ENCODE measurements around the gene CORO2B.

The CORO2B gene

DNA sequence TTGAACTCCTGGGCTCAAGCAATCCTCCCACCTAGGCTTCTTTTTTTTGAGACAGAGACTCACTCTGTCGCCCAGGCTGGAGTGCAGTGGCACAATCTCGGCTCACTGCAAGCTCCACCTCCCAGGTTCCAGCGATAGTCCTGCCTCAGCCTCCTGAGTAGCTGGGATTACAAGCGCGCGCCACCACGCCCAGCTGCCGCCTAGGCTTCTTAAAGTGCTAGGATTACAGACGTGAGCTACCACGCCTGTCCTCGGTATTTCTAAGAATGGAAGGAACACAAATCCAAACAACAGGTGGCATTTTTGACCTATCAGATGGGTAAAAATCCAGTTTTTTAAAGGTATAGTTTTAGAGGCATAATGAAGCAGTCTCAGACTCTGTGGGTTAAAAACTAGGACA is 128.1 kb downstream of the CORO2B start:
- no peak for DNase-seq

DNA sequence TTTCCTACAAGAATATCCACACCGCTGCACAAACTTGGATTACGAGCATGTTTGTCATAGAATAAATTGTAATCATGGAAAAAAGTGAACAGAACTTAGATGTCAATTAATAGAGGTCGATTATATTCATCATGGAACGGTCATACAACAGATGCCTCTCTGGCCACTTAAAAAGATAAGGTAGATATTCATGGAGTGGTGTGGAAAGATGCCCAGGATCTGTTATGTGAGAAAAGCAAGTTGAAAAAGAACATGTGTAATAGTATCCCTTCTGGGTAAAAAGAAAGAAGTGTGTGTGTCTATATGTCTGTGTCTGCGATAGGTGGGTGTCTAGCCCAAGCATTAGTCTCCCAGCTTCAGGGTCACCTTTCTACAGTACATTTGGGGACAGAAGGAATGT is 128.6 kb downstream of the CORO2B start:
- no peak for DNase-seq

DNA sequence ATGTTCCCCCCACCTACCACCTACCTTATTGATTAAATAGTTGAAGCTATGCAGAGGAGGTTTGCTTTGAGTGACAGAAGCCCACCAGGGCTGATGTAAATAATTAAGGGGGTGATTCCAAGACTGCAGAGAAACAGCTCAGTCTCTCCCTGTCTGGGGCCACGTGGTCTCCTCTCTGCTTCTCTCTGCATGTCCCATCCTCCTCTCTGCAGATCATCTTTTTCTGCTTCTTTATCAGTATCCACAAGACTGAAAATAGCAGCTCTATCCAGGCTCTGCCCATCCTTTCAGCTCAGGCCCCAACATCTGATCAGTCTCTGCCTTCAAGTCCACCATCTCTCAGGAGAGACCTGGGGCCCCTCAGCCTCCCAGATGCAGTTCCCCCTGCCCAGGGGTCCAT is 131.1 kb downstream of the CORO2B start:
- DNase-seq = no peak

DNA sequence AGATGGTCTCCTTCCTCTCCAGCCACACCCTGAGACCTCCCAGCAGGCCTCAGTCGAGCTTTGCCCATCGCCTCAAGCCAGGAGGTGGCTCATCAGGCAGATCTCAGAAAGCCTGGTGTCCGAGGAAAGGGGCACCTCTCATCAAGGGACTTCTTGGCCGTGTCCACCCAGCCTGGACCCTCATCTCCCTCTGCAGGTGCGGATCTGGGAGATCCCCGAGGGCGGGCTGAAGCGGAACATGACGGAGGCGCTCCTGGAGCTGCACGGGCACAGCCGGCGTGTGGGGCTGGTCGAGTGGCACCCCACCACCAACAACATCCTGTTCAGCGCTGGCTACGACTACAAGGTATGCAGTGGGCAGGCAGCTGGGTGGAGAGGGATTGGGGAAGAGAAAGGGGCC is 131.7 kb downstream of the CORO2B start:
- no peak for DNase-seq

DNA sequence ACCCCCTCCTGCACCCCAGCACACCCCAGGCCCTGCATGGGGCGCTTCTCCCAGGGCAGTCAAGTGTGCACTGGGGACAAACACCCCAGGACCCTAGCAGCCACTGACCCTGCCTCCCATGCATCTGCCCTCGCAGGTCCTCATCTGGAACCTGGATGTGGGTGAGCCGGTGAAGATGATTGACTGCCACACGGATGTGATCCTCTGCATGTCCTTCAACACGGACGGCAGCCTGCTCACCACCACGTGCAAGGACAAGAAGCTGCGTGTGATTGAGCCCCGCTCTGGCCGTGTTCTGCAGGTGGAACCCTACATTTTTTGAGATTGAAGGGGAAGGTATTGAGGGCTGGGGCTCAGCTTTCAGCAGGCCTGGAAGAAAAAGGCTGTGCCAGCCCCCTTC is 132.6 kb downstream of the CORO2B start:
- no peak for DNase-seq

DNA sequence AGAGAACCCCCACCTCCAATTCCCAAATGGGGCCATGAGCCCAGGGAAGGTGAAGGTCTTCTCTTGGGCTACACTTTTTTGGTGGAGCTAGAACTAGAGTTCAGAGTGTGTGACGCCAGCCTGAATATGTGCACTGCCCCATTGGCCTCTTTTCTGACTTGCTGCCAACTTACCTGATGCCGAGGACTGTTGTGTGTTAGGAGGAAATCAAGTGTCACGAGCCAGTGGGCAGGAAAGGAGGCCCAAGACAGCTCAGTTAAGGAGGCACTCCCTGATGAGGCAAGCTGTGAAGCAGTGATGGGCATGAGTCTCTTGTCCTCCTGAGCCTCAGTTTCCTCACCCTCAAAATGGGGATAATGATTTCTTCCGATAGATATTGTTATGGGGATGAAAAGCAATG is 134.1 kb downstream of the CORO2B start:
- DNase-seq = no peak

DNA sequence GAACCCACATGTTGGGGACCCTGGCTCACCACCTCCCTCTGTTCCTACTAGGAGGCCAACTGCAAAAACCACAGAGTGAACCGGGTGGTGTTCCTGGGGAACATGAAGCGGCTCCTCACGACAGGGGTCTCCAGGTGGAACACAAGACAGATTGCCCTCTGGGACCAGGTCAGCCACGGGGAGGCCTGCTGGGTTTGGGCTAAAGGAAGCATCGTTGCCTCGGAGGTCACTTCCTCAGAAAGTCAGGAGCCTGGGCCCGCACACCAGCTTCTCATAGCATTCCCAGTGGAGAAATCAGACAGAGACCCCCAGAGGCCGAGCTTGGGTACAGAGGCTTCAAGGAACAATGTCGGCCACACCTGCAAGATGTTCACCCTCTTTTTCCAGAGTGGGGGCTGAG is 135.1 kb downstream of the CORO2B start:
- DNase-seq = no peak

DNA sequence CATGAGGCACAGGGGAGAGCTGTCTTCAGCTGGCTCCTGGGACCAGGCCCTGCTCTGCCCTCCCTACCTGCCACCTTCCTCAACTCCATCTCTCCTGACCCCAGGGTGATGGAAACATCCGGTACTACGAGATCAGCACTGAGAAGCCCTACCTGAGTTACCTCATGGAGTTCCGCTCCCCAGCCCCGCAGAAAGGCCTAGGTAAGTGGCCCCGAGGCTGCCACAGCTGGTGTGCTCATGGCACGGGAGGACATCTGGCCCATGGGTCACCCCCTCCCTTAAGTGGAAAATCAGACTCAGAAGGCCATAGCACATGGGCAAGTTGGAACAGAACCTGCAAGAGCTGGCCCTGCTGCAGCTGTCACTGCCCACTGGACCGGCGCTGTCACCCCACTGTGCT is 136.3 kb downstream of the CORO2B start:
- DNase-seq = no peak

DNA sequence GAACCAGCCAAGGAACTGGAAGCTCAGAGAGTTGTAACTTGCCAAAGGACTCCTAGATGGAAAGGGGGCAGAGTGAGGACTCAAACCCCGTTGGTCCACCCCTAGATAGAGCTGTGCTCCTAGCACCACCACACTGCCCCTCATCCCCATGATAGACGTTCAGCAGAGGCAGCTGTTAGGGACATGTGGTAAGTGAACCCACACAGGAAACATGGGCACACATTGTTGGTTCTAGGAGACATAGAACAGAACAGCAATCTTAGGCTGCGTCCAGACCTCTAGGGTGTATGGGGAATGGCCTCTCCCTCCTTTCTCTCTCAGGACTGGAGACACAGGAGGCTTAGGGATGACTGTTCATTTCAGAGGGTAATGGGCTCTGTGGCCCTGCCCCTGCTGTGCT is 139.2 kb downstream of the CORO2B start:
- DNase-seq = no peak

DNA sequence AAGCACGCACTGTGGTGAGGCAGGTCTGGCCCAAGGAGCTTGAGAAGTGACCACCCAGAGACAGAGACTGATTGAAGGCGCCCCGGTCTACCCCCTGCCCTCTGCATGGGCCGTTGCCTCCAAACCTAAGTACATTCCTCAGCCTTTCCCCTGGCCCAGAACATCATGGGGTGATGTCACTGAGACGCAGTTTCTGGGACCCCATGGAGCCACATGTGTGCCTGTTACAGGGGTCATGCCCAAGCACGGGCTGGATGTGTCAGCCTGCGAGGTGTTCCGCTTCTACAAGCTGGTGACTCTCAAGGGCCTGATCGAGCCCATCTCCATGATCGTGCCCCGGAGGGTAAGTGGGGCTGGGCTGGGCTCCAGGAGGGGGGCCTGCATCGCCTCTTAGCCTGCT is 139.7 kb downstream of the CORO2B start:
- no peak for DNase-seq

DNA sequence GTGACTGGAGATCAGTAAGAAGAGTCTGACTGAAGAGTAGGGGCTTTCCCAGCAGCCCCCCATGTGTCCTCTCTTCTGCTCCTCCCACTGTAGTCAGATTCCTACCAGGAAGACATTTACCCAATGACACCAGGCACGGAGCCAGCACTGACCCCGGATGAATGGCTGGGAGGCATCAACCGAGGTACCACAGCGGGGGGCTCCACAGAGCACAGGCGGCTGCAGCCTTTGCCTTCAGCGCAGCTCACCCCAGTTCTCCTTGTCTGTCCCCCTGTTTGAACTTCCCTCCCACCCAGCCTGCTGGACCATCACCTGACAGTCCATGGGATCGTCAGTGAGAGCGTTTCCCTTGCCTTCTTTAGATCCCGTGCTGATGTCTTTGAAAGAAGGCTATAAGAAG is 140.3 kb downstream of the CORO2B start:
- DNase-seq = no peak

DNA sequence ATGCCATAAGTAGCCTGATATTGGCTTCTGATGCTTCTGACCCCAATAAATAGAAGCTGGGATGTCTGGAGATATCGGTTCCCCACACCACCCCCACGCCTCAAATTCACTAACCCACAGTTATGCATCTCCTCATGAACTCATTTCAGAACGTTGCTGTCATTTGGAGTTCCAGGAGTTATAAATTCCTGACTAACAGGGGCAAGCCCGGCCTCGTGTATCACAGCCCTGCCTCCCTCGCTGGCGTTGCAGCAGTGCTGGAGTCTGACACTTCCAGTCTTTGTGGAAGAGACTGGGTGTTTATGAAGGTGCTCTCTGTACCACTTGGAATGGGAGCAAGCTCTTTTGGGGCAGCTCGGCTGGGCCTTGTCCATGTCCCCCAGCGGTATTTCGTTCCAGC is 140.9 kb downstream of the CORO2B start:
- no peak for DNase-seq

DNA sequence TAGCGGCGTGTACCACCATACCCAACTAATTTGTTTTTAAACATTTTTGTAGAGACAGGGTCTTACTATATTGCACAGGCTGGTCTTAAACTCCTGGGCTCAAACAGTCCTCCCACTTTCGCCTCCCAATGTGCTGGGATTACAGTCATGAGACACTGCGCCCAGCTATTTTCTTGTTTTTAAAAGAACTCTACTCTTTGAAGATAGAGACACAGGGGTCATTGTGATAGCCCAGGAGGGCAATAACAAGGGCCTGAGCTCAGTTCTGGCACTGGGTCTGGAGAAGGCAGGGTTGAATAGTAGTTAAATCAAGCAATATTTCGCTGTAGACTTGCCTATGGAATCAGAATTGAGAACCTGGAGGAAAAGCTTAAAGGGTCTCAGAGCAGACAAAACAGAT is 143.1 kb downstream of the CORO2B start:
- no peak for DNase-seq

DNA sequence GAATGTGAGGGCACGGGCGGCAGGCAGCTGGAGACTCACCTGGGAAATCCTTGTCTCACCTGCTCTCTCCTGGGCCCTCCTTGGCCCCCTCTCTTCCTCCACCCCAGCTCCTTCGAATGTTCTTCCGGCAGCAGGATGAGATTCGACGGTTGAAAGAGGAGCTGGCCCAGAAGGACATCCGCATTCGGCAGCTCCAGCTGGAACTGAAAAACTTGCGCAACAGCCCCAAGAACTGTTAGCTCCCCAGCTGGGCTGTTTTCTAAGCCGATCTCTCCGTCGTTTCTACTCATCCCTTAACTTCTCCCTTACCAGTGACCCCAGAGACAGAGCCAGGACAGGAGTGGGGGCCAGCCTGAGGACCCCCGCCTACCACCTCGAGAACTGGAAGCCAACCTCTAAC is 146.9 kb downstream of the CORO2B start:
- no peak for DNase-seq

DNA sequence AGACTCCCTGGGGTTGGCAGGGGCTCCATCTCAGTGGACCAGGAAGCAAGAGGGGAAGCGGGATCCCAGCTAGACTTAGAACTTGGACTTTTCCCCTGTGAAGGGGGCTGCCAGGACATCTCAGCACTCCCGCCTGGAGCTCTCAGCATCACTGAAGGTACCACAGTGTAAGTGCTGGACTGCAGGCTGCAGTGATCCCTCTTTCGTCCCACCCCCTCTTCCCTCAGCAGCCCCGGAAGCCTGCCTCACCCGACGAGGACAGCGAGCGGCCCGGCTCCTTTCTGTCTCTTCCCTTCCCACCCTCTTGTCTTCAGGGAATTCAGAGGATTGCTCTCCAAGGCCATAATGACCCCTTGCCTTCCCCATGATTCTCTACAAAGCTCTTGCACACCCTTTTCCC is 147.5 kb downstream of the CORO2B start:
- DNase-seq = no peak

DNA sequence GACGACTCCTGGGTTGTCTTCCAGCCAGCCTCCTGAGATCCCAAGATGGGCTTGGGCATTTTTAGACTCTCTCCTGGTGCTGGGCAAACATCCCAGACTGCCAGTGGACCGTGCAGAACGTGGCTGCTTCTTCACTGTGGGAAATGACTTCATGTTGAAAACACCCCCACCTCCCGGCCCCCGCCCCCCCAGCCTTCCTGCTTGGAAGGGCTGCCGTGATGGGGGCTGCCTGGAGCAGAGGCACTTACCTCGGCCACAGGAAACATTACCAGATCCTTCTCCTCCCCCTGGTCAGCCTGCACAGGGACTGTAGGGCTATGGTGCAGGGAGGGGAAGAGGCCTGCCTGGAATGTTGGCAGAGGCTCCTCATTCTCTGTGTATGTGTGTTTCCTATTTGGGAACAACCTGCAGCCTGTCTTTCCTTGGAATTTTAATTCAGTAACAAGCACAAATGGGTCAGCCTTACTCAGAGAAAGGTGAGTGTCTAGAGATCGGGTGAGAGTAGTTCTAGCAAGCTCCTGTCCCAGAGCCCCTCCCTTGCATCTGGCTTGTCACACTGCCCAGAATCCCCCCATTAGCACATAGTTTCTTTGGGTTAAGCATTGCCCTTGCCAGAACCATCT is 151.1 kb downstream of the CORO2B start:
- DNase-seq = no peak

DNA sequence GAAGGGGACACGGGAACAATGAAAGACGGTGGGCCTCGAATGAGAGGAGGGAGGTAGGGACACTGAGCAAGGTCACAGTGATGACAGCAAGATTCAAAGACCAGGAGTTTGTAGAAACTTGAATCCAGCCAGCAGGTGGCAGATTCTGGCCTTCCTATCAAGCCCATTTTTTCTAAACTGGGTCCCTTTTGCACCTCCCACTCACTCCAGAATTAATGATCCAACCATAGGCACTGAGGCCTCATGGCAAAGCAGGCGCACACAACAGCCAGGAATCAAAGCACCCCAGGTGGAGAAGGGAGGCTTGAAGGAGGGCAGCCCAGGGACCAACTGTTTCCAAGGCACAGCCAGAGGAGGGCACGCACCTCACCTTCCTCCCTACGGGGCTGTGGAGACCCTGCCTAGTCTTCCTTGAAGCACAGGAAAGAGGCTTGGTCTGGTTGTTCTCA is 151.7 kb downstream of the CORO2B start:
- no peak for DNase-seq

DNA sequence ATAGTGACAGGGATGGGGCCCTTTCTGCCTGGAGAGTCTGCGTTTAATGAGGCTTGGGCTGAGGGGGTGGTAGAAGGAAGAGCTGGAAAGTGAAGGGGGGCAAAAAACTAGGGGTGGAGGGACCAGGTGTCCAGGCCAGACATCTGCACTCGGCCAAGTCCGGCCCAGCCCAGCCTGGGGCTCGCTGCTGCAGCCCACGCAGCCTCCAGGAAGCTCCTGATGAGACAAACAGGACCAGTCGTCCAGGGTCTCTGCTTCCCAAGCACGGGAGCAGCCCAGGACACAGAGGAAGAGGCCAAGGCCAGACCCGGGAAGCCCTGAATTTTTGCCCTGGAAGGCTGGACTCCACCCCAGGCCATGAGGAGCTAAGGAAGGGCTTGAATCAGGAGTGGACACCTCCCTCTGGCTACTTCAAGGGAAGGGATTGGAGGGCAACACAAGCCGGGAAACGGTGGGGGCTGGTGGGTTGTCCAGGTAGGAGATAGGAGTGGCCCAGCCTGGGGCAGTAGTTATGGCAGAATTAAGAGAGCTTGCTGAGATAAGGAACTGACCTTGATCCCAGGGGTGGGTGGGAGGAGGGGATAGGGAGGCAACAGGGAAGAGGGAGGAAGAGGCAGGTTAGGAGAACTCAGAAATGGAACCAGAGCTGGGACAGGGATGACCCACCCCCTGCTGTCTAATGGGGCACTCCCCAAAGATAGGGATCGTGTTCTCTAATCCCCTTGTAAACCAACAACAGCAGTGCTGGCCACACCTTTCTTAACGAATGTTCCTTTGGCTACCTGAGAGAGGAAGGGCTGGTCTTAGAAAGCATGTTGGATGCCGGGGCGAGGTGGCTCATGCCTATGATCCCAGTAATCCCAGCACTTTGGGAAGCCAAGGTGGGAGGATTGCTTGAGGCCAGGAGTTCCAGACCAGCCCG is 152.4 kb downstream of the CORO2B start:
- no peak for DNase-seq

DNA sequence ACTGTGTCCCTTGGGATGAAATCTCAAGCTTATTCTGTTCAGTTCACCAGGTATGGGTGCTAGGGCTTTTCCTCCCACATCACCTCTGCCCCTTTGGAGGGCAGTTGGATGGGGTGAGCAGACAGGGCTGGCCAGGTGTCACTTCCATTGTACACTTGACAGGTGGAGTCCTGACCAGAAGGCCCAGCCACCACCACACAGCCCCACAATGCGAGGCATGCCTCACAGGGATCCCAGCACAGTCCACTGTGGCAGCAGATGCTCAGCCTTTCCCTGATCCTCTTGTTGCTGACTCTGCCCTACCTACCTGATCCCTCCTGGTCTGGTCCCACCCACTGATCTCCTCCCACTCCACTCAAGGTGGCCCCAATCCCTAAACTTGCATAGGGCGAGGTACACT is 153.7 kb downstream of the CORO2B start:
- no peak for DNase-seq

DNA sequence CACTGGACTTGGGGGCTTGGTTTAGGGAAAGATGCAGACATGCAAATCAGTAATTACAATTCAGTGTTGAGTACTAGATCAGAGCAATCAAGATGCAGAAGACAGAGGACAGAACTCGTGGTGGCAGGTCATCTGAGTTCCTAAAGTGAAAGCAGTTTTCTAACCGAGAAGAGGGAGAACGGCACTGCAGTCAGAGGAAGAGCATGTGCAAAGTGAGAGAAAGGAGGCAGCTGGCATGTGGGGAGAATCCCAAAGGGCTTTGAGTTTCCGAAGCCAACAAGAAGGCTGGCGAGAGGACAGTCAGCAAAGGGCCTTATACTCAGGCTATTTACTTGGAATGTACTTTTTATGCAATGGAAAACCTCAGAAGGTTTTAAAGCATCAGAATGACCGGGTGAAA is 154.9 kb downstream of the CORO2B start:
- DNase-seq = no peak

DNA sequence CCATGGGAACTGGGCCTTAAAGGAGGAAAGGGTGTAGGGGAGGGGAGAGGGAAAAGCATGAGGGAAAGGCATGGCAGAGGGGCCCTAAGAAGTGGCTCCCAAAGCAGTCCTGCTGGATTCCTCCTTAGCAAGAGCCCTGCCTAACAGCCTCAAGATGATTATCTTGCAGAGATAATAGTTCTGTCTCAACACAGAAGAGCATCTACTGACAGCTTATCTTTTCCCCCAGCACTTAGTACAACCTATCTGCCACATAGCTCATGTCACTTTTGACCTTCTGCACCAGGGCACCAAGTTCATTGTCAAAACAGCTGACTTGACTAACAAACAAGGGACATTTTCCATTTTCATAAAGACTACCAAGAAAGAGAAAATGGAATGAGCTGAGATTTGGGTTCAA is 155.6 kb downstream of the CORO2B start:
- DNase-seq = no peak

DNA sequence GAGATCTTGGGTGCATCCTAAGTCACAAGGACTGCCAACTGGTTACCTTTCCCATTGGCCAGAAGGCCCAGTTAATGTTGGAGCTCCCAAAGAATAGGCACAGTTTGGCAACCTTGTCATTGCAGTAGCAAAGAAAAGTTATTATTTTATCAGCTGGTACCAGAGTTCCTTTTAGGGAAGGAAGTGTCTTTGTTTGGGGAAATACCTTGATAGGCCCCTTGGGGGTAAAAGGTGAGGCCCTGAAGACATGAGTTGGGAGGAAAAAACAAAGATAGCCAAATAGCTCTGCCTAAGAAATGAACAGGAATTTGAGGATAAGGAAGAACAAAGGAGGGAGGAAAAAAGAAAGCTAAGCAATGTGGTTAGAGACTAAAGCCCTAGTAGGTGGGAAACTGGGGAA is 156.1 kb downstream of the CORO2B start:
- no peak for DNase-seq

DNA sequence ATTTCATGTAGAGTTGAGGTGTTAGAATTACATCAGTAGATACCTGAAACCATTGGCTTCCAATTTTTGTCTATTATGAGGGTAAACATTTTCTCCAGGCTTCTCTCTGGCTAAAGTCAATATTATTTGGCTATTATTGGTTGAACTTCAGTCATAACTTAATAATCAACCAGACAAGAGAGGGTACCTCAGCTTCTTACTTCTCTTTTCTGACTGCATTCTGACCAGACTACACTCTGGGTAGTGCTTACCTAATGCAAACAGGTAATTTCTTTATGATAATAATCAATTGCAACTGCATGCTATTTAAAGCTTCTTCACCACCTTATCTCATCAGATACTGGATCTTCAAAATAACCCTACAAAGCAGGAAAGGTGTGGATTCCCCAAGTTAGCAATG is 156.8 kb downstream of the CORO2B start:
- DNase-seq = no peak

DNA sequence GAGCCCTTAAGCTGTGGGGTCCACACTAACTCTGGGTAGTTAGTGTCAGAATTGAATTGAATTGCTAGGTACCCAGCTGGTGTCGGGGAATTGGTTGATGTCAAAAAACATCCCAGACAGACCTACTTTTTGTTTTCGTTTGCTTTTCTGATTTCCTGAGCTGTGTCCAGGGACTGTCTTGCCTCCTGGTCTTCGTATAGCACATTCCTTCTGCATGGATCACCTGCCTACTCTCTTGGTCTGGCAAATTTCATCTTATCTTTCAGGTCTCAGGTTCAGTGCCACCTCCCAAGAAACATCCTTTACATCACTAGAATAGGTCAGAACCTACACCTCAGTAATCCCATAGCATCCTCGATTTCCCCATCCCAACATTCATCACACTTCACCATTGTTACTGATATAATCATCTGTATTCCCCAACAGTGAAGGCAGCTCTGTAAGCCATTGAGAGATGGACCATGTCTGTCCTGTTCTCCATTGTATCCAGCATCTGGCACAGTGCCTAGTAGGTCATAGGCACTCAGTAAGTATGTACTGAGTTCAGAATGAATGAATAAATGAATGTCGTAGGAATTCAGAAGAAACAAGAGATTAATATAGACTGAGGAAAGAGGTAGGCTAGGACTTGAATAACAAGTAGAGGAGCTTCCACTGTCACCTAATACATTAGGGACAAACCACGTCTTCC is 160.7 kb downstream of the CORO2B start:
- no peak for DNase-seq
